HL-60 (cell line): Measurements from ENCODE around the gene BLMH.

ENCODE experiments used
- DNase-seq, 2 experiments: peaks; one replicate each; pipeline ENCODE4 v3.0.0-alpha.2; 2010 to 2020; ENCODE audit warnings: low read depth in 1 of 2, low spot score in 1 of 2
- H3K27ac ChIP-seq: fragments of 250-450 bp; sonication (Bioruptor Pico); replicated peaks from 2 replicates; pipeline ENCODE4 v1.5.1; 2020; ENCODE audit warnings: mild to moderate bottlenecking, moderate library complexity
- H3K27me3 ChIP-seq: fragments of 250-450 bp; sonication (Bioruptor Pico); 2 replicates; pipeline ENCODE4 v1.5.1; 2021; ENCODE audit warnings: mild to moderate bottlenecking, moderate library complexity; ENCODE audit not compliant: insufficient read depth, poor library complexity, severe bottlenecking
- H3K4me3 ChIP-seq: replicated peaks from 2 replicates; pipeline ENCODE4 v1.5.1; 2011; ENCODE audit warnings: mild to moderate bottlenecking, control low read depth, low read length; ENCODE audit not compliant: insufficient read depth
- CTCF ChIP-seq: IDR thresholded peaks from one replicate; pipeline ENCODE4 v1.5.1; 2011; ENCODE audit warnings: low read length, control low read depth, inconsistent platforms; ENCODE audit not compliant: insufficient read depth
- GABPA ChIP-seq: IDR thresholded peaks from 2 replicates; pipeline ENCODE4 v1.6.1; 2012; ENCODE audit warnings: low read depth
- POLR2AphosphoS5 ChIP-seq: IDR thresholded peaks from 2 replicates; pipeline ENCODE4 v1.6.1; 2012; ENCODE audit warnings: low read depth
- REST ChIP-seq: IDR thresholded peaks from 2 replicates; pipeline ENCODE4 v1.6.1; 2012; ENCODE audit warnings: low read depth; ENCODE audit not compliant: insufficient replicate concordance
- SPI1 ChIP-seq: IDR thresholded peaks from 2 replicates; pipeline ENCODE4 v1.6.1; 2012; ENCODE audit warnings: low read depth, mild to moderate bottlenecking, borderline replicate concordance
- long read RNA-seq: library from polyadenylated mRNA; unstranded; transcript quantifications from one replicate; pipeline ENCODE4 v2.0.0, GENCODE V29; 2020

The BLMH gene
- long read RNA-seq, transcript BLMH-201 (12 exons, 2,365 nt): major isoform, 969 of 1,082 reads
- long read RNA-seq, partial matches to known transcripts: 23 of 1,082 reads
- long read RNA-seq, other reads (novel, unspliced or antisense): 88 of 1,082 reads

- Histone ChIP-seq H3K27me3 (no peaks in the 10 kb centered on the region), H3K27ac (peak within 1 kb of the TSS; percentile 76), H3K4me3 (peak within 1 kb of the TSS; percentile 97)
- no peak for TF ChIP-seq GABPA
- peak; percentile 25 for TF ChIP-seq REST
- DNase-seq: peak; percentile 45 to 71
Measured at GRCh38 chr17:30291543-30292285, at the start of gene BLMH. Gene BLMH, minus strand, starts transcription at chr17:30291944. Its CDS starts 125 bp downstream, at chr17:30291819.

GRCh38 chr17:30340801-30341356, 49.1 kb upstream of the BLMH start:
- H3K4me3 ChIP-seq: no peak overlapping the region
- DNase-seq: no peak
- H3K27me3 ChIP-seq: no peaks in the 10 kb centered on the region
- TF ChIP-seq REST: no peak
- TF ChIP-seq POLR2AphosphoS5: no peak
- TF ChIP-seq SPI1: no peak
- TF ChIP-seq CTCF: no peak
- no peak for TF ChIP-seq GABPA
- H3K27ac ChIP-seq: no peak overlapping the region; the same call in 1 of the 2 replicates

DNA sequence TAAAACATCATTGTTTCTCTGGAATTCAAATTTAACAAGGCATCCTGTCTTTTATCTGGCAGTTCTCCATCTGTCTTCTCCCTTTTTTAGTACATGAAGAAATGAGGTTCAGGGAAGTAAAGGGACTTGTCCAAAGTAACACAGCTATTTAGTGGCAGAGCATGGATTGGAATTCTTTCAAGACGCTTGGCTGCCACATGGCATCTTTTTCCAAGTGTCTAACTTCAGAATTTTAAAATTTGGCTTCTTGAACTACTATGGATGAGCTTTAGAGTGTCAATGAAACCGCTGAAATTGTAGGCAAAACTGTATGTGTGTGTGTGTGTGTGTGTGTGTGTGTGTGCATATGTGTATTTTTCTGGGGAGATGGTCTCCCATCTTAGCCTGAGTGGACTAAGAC, 47.3 kb upstream of the BLMH start:
- DNase-seq: no peak
- TF ChIP-seq GABPA (no peak), POLR2AphosphoS5 (no peak), REST (no peak), SPI1 (no peak), CTCF (no peak)
- 0 out of 2 replicates have a peak overlapping the region, but pooled peaks have one; percentile 23 for H3K27ac ChIP-seq
- no peaks in the 10 kb centered on the region for H3K27me3 ChIP-seq
- H3K4me3 ChIP-seq: no peak overlapping the region
